Bronchial epithelial cell (primary cell): ENCODE measurements around the gene MCCC1. TPM values are rescaled to one million over a fixed set of nuclear protein-coding genes. Genes with fewer than 3 reads are reported as not detected.

ENCODE experiments used
- DNase-seq: peaks from one replicate; pipeline ENCODE4 v3.0.0-alpha.2; 2010; ENCODE audit warnings: low read depth
- FAIRE-seq: peaks from 2 replicates; lab custom pipeline; 2011; peaks lifted over from hg19 to GRCh38; lab: Jason Lieb, UNC
- H3K27me3 ChIP-seq: 2 replicates; pipeline ENCODE4 v1.5.1; 2011; ENCODE audit warnings: low read length; ENCODE audit not compliant: control insufficient read depth, insufficient read depth
- H3K36me3 ChIP-seq: 2 replicates; pipeline ENCODE4 v1.5.1; 2011; ENCODE audit warnings: low read length; ENCODE audit not compliant: control insufficient read depth, insufficient read depth
- H3K4me3 ChIP-seq: 2 replicates; pipeline ENCODE4 v1.5.1; 2011; ENCODE audit warnings: mild to moderate bottlenecking, low read depth, low read length, control low read depth
- CTCF ChIP-seq: IDR thresholded peaks from 2 replicates; pipeline ENCODE4 v1.5.1; 2011; ENCODE audit warnings: mild to moderate bottlenecking, moderate library complexity, low read length, control low read depth, inconsistent platforms; ENCODE audit not compliant: insufficient read depth, severe bottlenecking
- total RNA-seq: library from RNA; depleted of rRNA; stranded (reverse); fragments of >200 nt; gene quantifications from 2 replicates; pipeline ENCODE4 v1.2.1, GENCODE V29; 2014

MCCC1 gene
- total RNA-seq, 1 donor from 2014 or later = 17.9 TPM

GRCh38 chr3:183061391-183062172 is 37.7 kb downstream of the MCCC1 start:
- Histone ChIP-seq H3K36me3 (peaks cover 1% of the 10 kb centered on the region), H3K27me3 (no peaks in the 10 kb centered on the region), H3K4me3 (no peak overlapping the region)
- DNase-seq = peak; percentile 32
- FAIRE-seq = no peak
- TF ChIP-seq CTCF = no peak

- FAIRE-seq (no peak), DNase-seq (no peak)
- H3K36me3 ChIP-seq = peaks cover 1% of the 10 kb centered on the region
- TF ChIP-seq CTCF = no peak
- H3K4me3 ChIP-seq = no peak overlapping the region
- no peaks in the 10 kb centered on the region for H3K27me3 ChIP-seq
Observed at GRCh38 chr3:183058351-183058750, 40.9 kb downstream of the MCCC1 start.

GRCh38 chr3:183050706-183051105 is 48.6 kb downstream of the MCCC1 start:
- no peak overlapping the region for H3K4me3 ChIP-seq

GRCh38 chr3:183046883-183047282 is 52.4 kb downstream of the MCCC1 start:
- Histone ChIP-seq H3K4me3 (no peak overlapping the region), H3K36me3 (peaks cover 3% of the 10 kb centered on the region), H3K27me3 (no peaks in the 10 kb centered on the region)
- no peak for TF ChIP-seq CTCF
- FAIRE-seq (no peak), DNase-seq (no peak)

More at GRCh38 chr3:183050706-183051105, 48.6 kb downstream of the MCCC1 start:
- no peak for TF ChIP-seq CTCF
- Histone ChIP-seq H3K27me3 (no peaks in the 10 kb centered on the region), H3K36me3 (no peaks in the 10 kb centered on the region)
- no peak for FAIRE-seq
- peak; percentile 2 for DNase-seq

- Histone ChIP-seq H3K36me3 (peaks cover 3% of the 10 kb centered on the region), H3K4me3 (no peak overlapping the region), H3K27me3 (no peaks in the 10 kb centered on the region)
- DNase-seq (no peak), FAIRE-seq (no peak)
- no peak for TF ChIP-seq CTCF
Observed at GRCh38 chr3:183044547-183045229, 54.6 kb downstream of the MCCC1 start.
